Spleen (tissue), 7 donors: Measurements from ENCODE around the gene CASP12.

Experiments used
- POLR2A ChIP-seq, 3 donors: fragments of 450-650 bp; IDR thresholded peaks; one replicate each; pipeline ENCODE4 v1.5.1; 2017; ENCODE audit warnings: antibody characterized with exemption in 3 of 3, mild to moderate bottlenecking in 1 of 3
- POLR2AphosphoS5 ChIP-seq, 3 donors: sonication (generic); formaldehyde crosslinking; IDR thresholded peaks; one replicate each; pipeline ENCODE4 v1.5.1; 2017; ENCODE audit warnings: antibody characterized with exemption in 3 of 3
- TF ChIP-seq, protein P1 (sequence below), 11 experiments: fragments of 200-600 bp in 7 of 11; fragments of 450-650 bp in 4 of 11; sonication (generic) in 4 of 11; IDR thresholded peaks in 8 of 11; conservative IDR thresholded peaks in 3 of 11; 1 replicate in 7 of 11; 2 replicates in 4 of 11; pipeline versions ENCODE4 v1.4.0 to v1.8.0; 2016 to 2021; ENCODE audit warnings: antibody characterized with exemption in 11 of 11, inconsistent platforms in 4 of 11, mild to moderate bottlenecking in 1 of 11
- donor health status: DM: no; HTN: no; CAD: no; lungs with moderate emphysema.
- donor health status: DM: no; HTN: no; CAD: no.
- donor health status: DM: no; HTN: no; CAD: no.

DNA sequence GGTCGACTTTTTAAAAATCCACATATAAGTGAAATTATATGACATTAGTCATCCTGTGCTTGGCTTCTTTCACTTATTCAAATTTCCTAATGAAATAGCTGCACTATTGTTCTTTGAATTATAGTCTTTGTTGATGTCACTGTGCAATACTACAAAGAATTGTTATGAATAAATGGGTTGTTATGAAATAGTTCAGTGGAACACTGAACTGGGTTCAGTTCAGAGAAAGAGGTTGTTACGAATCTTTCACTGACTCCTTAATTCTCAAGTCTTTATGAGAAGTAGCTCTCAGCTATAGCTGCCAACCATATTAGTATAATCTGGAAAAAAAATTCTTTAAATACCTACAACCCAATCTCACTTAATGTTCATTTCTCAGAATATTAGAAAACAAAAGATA is 42.3 kb downstream of the CASP12 start:
- TF ChIP-seq, protein P1, sequence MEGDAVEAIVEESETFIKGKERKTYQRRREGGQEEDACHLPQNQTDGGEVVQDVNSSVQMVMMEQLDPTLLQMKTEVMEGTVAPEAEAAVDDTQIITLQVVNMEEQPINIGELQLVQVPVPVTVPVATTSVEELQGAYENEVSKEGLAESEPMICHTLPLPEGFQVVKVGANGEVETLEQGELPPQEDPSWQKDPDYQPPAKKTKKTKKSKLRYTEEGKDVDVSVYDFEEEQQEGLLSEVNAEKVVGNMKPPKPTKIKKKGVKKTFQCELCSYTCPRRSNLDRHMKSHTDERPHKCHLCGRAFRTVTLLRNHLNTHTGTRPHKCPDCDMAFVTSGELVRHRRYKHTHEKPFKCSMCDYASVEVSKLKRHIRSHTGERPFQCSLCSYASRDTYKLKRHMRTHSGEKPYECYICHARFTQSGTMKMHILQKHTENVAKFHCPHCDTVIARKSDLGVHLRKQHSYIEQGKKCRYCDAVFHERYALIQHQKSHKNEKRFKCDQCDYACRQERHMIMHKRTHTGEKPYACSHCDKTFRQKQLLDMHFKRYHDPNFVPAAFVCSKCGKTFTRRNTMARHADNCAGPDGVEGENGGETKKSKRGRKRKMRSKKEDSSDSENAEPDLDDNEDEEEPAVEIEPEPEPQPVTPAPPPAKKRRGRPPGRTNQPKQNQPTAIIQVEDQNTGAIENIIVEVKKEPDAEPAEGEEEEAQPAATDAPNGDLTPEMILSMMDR (IDR thresholded peaks at IDR 0.05 in 8 of 11, conservative IDR thresholded peaks at IDR 0.05 in 3 of 11), result no peak
- TF ChIP-seq POLR2AphosphoS5 (IDR thresholded peaks at IDR 0.05) (no peak), POLR2A (IDR thresholded peaks at IDR 0.05) (no peak)
